H1 (cell line): ENCODE measurements around the gene SNX25. TPM values are rescaled to one million over a fixed set of nuclear protein-coding genes. Genes with fewer than 3 reads are reported as not detected.

ENCODE experiments used
- ASH2L ChIP-seq: fragments of 200-600, 300-600 bp; sonication (generic); IDR thresholded peaks from one replicate; pipeline ENCODE4 v1.7.1; 2017; ENCODE audit warnings: low read length
- CEBPB ChIP-seq: IDR thresholded peaks from 2 replicates; pipeline ENCODE4 v1.6.1; 2012; ENCODE audit warnings: low read depth, low read length
- CHD2 ChIP-seq: IDR thresholded peaks from 2 replicates; pipeline ENCODE4 v1.6.1; 2012; ENCODE audit warnings: low read length, improper control_type of control experiment
- KDM5A ChIP-seq: fragments of 200-600 bp; IDR thresholded peaks from 2 replicates; pipeline ENCODE4 v1.7.1; 2012; ENCODE audit warnings: mild to moderate bottlenecking, low read length, inconsistent platforms, mixed read lengths
- POLR2A ChIP-seq, 2 experiments: IDR thresholded peaks; 1 replicate in 1 of 2; 2 replicates in 1 of 2; pipeline ENCODE4 v1.6.1; 2011; ENCODE audit warnings: low read depth in 2 of 2, low read length in 2 of 2, mild to moderate bottlenecking in 2 of 2; ENCODE audit errors: control extremely low read depth in 1 of 2
- SIRT6 ChIP-seq: IDR thresholded peaks from one replicate; pipeline ENCODE4 v1.7.1; 2012; ENCODE audit warnings: low read length, inconsistent platforms
- SIX5 ChIP-seq: IDR thresholded peaks from 2 replicates; pipeline ENCODE4 v1.6.1; 2011; ENCODE audit warnings: mild to moderate bottlenecking, low read depth, low read length
- SP4 ChIP-seq: IDR thresholded peaks from 2 replicates; pipeline ENCODE4 v1.6.1; 2012; ENCODE audit warnings: low read length, inconsistent platforms
- SUZ12 ChIP-seq: fragments of 200-600 bp; sonication (generic); IDR thresholded peaks from 2 replicates; pipeline ENCODE4 v1.6.1; 2012; ENCODE audit warnings: mild to moderate bottlenecking, inconsistent platforms, low read length, moderate library complexity, mixed read lengths
- TAF7 ChIP-seq: optimal IDR thresholded peaks from 2 replicates; pipeline ENCODE3; 2011; ENCODE audit warnings: low read depth, mild to moderate bottlenecking, inconsistent platforms, low read length, moderate library complexity, borderline replicate concordance
- TCF12 ChIP-seq: IDR thresholded peaks from 2 replicates; pipeline ENCODE4 v1.6.1; 2011; ENCODE audit warnings: low read depth, mild to moderate bottlenecking, low read length
- YY1 ChIP-seq: IDR thresholded peaks from 2 replicates; pipeline ENCODE4 v1.6.1; 2011; ENCODE audit warnings: low read depth, mild to moderate bottlenecking, low read length
- ZNF274 ChIP-seq: IDR thresholded peaks from 2 replicates; pipeline ENCODE4 v1.7.0; 2012; ENCODE audit warnings: low read length, borderline replicate concordance; ENCODE audit errors: extremely low read depth
- polyA plus RNA-seq, 7 experiments: library from polyadenylated mRNA; depleted of rRNA in 3 of 7; stranded (reverse) in 5 of 7; unstranded in 2 of 7; fragments of >200 nt in 5 of 7; fragments of 200-250 nt in 2 of 7; gene quantifications; 1 replicate in 5 of 7; 2 replicates in 1 of 7; 4 replicates in 1 of 7; pipeline versions ENCODE4 v1.2.1 to v1.2.3, GENCODE V29; 2011 to 2013; ENCODE audit warnings: missing spikeins in 2 of 7, mixed read lengths in 2 of 7
- total RNA-seq: library from RNA; stranded (reverse); fragmentation: NEBNext Ultra II Directional; extraction: Animal tissue kit (Norgen Biotek cat#: 25700); gene quantifications from 2 replicates; pipeline ENCODE4 v1.2.1, GENCODE V29; 2021
- TF ChIP-seq, protein P1 (sequence below): fragments of 300-600 bp; sonication (generic); IDR thresholded peaks from 2 replicates; pipeline ENCODE4 v1.7.1; 2012; ENCODE audit warnings: low read length, moderate library complexity, mild to moderate bottlenecking, inconsistent platforms; ENCODE audit not compliant: insufficient replicate concordance

SNX25 gene
- total and polyA plus RNA-seq, 2 of the 8 experiments (the other 6 are each of a cell fraction or from before 2014, with no cell fraction given), result 5.4 to 19.9 TPM

- TF ChIP-seq, protein P1, sequence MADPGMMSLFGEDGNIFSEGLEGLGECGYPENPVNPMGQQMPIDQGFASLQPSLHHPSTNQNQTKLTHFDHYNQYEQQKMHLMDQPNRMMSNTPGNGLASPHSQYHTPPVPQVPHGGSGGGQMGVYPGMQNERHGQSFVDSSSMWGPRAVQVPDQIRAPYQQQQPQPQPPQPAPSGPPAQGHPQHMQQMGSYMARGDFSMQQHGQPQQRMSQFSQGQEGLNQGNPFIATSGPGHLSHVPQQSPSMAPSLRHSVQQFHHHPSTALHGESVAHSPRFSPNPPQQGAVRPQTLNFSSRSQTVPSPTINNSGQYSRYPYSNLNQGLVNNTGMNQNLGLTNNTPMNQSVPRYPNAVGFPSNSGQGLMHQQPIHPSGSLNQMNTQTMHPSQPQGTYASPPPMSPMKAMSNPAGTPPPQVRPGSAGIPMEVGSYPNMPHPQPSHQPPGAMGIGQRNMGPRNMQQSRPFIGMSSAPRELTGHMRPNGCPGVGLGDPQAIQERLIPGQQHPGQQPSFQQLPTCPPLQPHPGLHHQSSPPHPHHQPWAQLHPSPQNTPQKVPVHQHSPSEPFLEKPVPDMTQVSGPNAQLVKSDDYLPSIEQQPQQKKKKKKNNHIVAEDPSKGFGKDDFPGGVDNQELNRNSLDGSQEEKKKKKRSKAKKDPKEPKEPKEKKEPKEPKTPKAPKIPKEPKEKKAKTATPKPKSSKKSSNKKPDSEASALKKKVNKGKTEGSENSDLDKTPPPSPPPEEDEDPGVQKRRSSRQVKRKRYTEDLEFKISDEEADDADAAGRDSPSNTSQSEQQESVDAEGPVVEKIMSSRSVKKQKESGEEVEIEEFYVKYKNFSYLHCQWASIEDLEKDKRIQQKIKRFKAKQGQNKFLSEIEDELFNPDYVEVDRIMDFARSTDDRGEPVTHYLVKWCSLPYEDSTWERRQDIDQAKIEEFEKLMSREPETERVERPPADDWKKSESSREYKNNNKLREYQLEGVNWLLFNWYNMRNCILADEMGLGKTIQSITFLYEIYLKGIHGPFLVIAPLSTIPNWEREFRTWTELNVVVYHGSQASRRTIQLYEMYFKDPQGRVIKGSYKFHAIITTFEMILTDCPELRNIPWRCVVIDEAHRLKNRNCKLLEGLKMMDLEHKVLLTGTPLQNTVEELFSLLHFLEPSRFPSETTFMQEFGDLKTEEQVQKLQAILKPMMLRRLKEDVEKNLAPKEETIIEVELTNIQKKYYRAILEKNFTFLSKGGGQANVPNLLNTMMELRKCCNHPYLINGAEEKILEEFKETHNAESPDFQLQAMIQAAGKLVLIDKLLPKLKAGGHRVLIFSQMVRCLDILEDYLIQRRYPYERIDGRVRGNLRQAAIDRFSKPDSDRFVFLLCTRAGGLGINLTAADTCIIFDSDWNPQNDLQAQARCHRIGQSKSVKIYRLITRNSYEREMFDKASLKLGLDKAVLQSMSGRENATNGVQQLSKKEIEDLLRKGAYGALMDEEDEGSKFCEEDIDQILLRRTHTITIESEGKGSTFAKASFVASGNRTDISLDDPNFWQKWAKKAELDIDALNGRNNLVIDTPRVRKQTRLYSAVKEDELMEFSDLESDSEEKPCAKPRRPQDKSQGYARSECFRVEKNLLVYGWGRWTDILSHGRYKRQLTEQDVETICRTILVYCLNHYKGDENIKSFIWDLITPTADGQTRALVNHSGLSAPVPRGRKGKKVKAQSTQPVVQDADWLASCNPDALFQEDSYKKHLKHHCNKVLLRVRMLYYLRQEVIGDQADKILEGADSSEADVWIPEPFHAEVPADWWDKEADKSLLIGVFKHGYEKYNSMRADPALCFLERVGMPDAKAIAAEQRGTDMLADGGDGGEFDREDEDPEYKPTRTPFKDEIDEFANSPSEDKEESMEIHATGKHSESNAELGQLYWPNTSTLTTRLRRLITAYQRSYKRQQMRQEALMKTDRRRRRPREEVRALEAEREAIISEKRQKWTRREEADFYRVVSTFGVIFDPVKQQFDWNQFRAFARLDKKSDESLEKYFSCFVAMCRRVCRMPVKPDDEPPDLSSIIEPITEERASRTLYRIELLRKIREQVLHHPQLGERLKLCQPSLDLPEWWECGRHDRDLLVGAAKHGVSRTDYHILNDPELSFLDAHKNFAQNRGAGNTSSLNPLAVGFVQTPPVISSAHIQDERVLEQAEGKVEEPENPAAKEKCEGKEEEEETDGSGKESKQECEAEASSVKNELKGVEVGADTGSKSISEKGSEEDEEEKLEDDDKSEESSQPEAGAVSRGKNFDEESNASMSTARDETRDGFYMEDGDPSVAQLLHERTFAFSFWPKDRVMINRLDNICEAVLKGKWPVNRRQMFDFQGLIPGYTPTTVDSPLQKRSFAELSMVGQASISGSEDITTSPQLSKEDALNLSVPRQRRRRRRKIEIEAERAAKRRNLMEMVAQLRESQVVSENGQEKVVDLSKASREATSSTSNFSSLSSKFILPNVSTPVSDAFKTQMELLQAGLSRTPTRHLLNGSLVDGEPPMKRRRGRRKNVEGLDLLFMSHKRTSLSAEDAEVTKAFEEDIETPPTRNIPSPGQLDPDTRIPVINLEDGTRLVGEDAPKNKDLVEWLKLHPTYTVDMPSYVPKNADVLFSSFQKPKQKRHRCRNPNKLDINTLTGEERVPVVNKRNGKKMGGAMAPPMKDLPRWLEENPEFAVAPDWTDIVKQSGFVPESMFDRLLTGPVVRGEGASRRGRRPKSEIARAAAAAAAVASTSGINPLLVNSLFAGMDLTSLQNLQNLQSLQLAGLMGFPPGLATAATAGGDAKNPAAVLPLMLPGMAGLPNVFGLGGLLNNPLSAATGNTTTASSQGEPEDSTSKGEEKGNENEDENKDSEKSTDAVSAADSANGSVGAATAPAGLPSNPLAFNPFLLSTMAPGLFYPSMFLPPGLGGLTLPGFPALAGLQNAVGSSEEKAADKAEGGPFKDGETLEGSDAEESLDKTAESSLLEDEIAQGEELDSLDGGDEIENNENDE, result no peak
- TF ChIP-seq CEBPB (no peak), SIRT6 (no peak), ASH2L (no peak), POLR2A (IDR thresholded peaks at IDR 0.05; ENCODE audit: control extremely low read depth in 1 of 2, low read depth in 2 of 2, low read length in 2 of 2) (no peak), ZNF274 (no peak), TAF7 (no peak), CHD2 (no peak), SP4 (no peak), SIX5 (no peak), TCF12 (no peak), YY1 (no peak), SUZ12 (no peak), KDM5A (no peak)
Observed at GRCh38 chr4:185243879-185244278, 34.5 kb downstream of the SNX25 start (continued).
